Measurements from ENCODE around the gene FARS2.

DNA sequence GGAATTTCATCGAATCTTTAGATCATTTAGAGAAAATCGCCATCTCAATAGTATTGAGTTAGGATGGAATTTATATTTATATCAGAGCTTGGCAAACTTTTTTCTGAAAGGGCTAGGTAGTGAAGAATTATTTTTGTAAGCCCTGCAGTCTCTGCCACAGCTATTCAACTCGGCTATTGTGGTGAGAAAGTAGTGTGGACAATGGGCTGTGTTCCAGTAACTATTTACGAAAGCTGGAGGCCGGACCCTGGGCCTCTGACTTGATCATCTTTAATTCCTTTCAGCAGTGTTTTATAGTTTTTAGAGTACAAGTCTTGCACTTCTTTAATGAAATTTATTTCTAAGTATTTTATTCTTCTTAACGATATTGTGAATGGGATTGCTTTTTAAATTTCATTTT is 201.5 kb downstream of the FARS2 start:
- no peak for TF ChIP-seq MYC (IDR thresholded peaks at IDR 0.05; ENCODE audit: low read depth, low read length)
- no peak for TF ChIP-seq CTCF (IDR thresholded peaks at IDR 0.05; ENCODE audit: low read depth, low read length)
- no peak for TF ChIP-seq POLR2A (IDR thresholded peaks at IDR 0.05; ENCODE audit: extremely low read depth, insufficient read length)
- TF ChIP-seq MAX (IDR thresholded peaks at IDR 0.05; ENCODE audit: low read depth, low read length) = no peak

Data from NB4 (cell line).